Lower leg skin (tissue), 4 donors: ENCODE results near the gene CRHR2. TPM values are rescaled to one million over a fixed set of nuclear protein-coding genes. Genes with fewer than 3 reads are reported as not detected.

ENCODE experiments used
- DNase-seq, 2 donors: peaks; one replicate each; pipeline ENCODE4 v3.0.0-alpha.2; 2019; ENCODE audit warnings: low spot score in 2 of 2
- H3K4me3 ChIP-seq: fragments of 200-600 bp; sonication (generic); 2 replicates; pipeline ENCODE4 v1.5.1; 2017; ENCODE audit warnings: mild to moderate bottlenecking, low read depth; ENCODE audit not compliant: poor library complexity, severe bottlenecking
- CTCF ChIP-seq, 3 donors: fragments of 450-650 bp; IDR thresholded peaks; one replicate each; pipeline ENCODE4 v1.5.1; 2016; ENCODE audit warnings: antibody characterized with exemption in 3 of 3, mild to moderate bottlenecking in 3 of 3, moderate library complexity in 2 of 3
- POLR2A ChIP-seq, 2 donors: fragments of 450-650 bp; IDR thresholded peaks; one replicate each; pipeline ENCODE4 v1.6.1; 2016 to 2017; ENCODE audit warnings: antibody characterized with exemption in 2 of 2, mild to moderate bottlenecking in 1 of 2, moderate library complexity in 1 of 2
- WGBS, 2 donors: methylation state at CpG; one replicate each; pipeline ENCODE4 v1.1.5; 2018; 5-methylcytosine and 5-hydroxymethylcytosine counted together
- intact Hi-C: fragments of 100-400 bp; cut with DNase I; formaldehyde crosslinking; loops from one replicate; pipeline ENCODE4 v1.15.0; 2023; ENCODE audit warnings: low total_unique reads
- total RNA-seq, 4 donors: library from RNA; depleted of rRNA; stranded (reverse); fragments of >200 nt; gene quantifications; one replicate each; pipeline ENCODE4 v1.1.0, GENCODE V29; 2016

Gene CRHR2
- total RNA-seq, 4 donors from 2014 or later: 0.45 TPM; not detected in 3

DNA sequence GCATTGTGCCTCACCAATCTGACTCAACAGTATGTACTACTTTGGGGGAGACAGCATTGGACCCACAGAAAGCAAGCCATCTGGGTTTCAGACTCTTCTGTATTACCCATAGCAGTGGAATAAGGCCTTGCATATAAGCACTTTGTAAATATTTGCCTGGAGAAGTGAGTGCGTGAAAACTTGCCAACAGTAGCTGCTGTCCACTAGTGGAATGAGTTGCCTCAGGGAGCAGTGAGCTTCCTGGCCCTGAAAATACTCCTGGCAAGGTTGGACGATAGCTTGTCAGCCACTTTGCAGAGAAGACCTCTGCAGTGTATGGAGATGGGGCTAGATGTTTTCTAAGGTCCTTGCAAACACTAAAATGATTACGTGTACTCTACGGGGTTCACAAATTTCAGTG, 65.9 kb downstream of the CRHR2 start:
- TF ChIP-seq CTCF (IDR thresholded peaks at IDR 0.05) (no peak), POLR2A (IDR thresholded peaks at IDR 0.05) (no peak)
- DNase-seq: no peak
- no peak overlapping the region for H3K4me3 ChIP-seq
- intact Hi-C loops: no loop called here
- WGBS, 2 donors: 89 to 93% methylated on average over 4 of the region's 4 CpGs

DNA sequence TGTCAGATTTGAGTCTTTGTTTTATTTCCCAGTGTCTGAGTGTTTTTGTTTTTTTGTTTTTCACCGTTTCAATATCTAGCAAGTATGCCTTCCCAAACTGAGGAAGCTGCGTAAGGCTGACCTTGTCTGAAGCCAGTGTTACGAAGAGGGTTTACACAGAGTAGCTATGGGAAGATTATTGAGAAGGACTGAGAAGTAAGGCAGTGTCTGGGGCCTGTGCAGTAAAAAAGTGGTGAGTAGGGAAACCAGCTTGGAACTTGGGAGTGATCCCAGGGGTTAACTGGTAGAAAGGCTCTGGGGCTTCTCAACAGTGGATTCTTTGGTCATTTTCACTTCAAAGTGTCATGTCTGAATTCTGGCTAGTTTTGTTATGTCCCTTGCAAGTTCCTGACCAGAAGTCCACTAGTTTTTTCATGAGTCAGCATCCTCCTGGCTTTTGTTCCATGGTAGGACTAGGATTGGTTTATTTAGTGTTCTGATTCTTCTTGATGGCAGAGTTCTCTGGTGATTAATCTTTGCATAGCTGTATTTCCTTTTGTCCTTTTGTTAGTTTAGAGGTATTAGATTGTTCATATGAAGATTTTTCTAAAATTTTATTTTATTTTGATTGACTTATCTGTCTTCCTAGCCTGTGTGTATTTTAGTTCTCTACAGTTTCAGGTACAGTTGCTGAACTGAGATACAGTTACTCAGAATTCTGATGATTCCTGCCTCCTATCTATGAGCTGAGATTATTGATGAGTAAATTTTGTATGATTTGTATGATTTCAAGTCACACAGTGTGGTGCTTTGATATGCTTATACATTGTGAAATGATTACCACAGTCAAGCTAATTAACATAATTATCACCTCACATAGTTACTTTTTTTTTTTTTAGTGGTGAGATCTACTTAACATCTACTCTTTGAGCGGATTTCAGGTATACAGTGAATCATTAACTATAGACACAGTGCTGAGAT, 68.6 kb downstream of the CRHR2 start:
- WGBS, 2 donors: 94% methylated on average over 4 of the region's 4 CpGs
- DNase-seq: no peak
- H3K4me3 ChIP-seq: no peak overlapping the region
- no peak for TF ChIP-seq POLR2A (IDR thresholded peaks at IDR 0.05)
- TF ChIP-seq CTCF (IDR thresholded peaks at IDR 0.05): no peak
- intact Hi-C loops: no loop called here

DNA sequence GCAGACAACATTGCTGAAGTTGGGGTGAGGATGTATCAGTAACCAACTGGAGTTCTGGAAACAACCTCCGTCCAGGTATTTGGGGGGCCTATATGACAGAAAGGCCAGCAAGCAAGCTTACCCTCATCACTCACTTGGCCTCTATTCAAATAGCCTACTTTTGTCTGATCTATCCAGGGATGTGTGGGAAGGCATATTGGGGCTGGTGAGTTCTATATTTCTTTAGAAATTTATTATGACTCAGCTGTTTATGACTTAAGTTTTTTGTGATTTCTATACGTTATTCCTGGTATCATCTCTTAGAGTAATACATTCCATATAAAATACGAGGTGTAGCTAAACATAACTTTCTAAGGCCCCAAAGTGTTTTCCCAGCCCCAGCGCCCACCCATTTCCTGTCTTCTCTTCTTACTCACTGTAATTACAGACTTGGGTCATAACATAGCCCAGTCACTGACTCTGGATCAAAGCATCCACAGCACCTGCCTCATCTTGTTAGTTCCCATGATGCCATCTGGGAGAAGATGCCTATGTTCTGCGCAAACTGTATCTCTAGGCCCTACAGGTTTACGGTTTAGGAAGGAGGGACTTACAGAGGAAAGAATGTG, 69.5 kb downstream of the CRHR2 start:
- WGBS, 2 donors: 88 to 94% methylated on average over 6 of the region's 6 CpGs
- H3K4me3 ChIP-seq: no peak overlapping the region
- TF ChIP-seq CTCF (IDR thresholded peaks at IDR 0.05) (no peak), POLR2A (IDR thresholded peaks at IDR 0.05) (no peak)
- intact Hi-C loops: no loop called here
- no peak for DNase-seq

GRCh38 chr7:30605832-30606231, 76.4 kb downstream of the CRHR2 start:
- H3K4me3 ChIP-seq: no peak overlapping the region
- WGBS, 2 donors: 94 to 95% methylated on average over 3 of the region's 3 CpGs
- TF ChIP-seq POLR2A (IDR thresholded peaks at IDR 0.05): no peak
- no peak for TF ChIP-seq CTCF (IDR thresholded peaks at IDR 0.05)
- intact Hi-C loops: no loop called here
- no peak for DNase-seq

DNA sequence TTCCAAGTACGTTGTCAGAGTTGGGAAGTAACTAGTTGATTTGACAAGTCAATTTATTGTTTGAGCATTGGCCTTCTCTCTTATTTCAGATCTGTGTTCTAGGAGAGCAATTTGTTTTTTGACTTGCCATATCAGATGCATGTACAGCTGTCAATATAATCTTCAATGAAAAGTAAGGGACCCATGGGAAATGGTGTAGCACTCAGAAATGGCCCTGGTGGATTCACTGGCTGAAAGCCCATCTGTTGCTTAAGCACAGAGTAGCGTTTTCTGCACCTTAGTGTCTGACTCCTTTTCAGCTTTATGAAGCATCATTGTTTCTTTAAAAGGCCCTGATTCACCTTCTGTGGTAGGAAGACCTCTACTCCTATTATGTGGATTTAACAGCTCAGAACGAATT, 77.4 kb downstream of the CRHR2 start:
- intact Hi-C loops: no loop called here

More for the DNA sequence above, 77.4 kb downstream of the CRHR2 start:
- H3K4me3 ChIP-seq: no peak overlapping the region
- TF ChIP-seq POLR2A (IDR thresholded peaks at IDR 0.05) (no peak), CTCF (IDR thresholded peaks at IDR 0.05) (no peak)
- no peak for DNase-seq
- WGBS, 2 donors: 86% methylated on average over 3 of the region's 3 CpGs

Other genes starting within 250 kb of the CRHR2 start
- 10 to 100 TPM in 3 of 4 donors, 1 to 10 TPM in 1; 5.1 to 14.5 (median 10.9) TPM for gene NOD1, start 203.7 kb downstream of the CRHR2 start, total RNA-seq
- 10 to 100 TPM; 40.0 to 66.2 (median 60.8) TPM for gene GGCT, start 177.6 kb downstream of the CRHR2 start, total RNA-seq
- 100 to 1,000 TPM in 2 of 4 donors, 10 to 100 TPM in 2; 73.2 to 107 (median 99.8) TPM for gene GARS1, start 87.6 kb downstream of the CRHR2 start, total RNA-seq
- 1 to 10 TPM; 1.7 to 6.8 (median 4.5) TPM for gene INMT, start 69.7 kb upstream of the CRHR2 start, total RNA-seq
- 1 to 10 TPM; 4.0 to 4.7 (median 4.4) TPM for gene MINDY4, start 89.0 kb upstream of the CRHR2 start, total RNA-seq
- 100 to 1,000 TPM in 2 of 4 donors, 10 to 100 TPM in 2; 50.7 to 247 (median 103) TPM for gene AQP1, start 229.4 kb upstream of the CRHR2 start, total RNA-seq